Liver (tissue), 9 donors: ENCODE data around the gene FAM3B. TPM values are rescaled to one million over a fixed set of nuclear protein-coding genes. Genes with fewer than 3 reads are reported as not detected.

Experiments
- DNase-seq: peaks from one replicate; pipeline ENCODE4 v3.0.0-alpha.2; 2017; ENCODE audit warnings: low spot score
- H3K27ac ChIP-seq, 2 donors: one replicate each; pipeline ENCODE4 v1.7.0; 2013; ENCODE audit warnings: inconsistent platforms in 2 of 2, low read length in 2 of 2, control low read depth in 1 of 2, low read depth in 1 of 2, mild to moderate bottlenecking in 1 of 2
- H3K27me3 ChIP-seq, 4 donors: one replicate each; pipeline versions ENCODE4 v1.6.1 to v1.7.0; 2013; ENCODE audit warnings: low read length in 3 of 4, inconsistent platforms in 1 of 4, mild to moderate bottlenecking in 1 of 4, moderate library complexity in 1 of 4; ENCODE audit not compliant: control insufficient read depth in 4 of 4, insufficient read depth in 4 of 4
- H3K36me3 ChIP-seq, 4 donors: one replicate each; pipeline versions ENCODE4 v1.6.1 to v1.7.0; 2013; ENCODE audit warnings: low read length in 3 of 4, mild to moderate bottlenecking in 3 of 4, low read depth in 1 of 4, moderate library complexity in 1 of 4; ENCODE audit not compliant: control insufficient read depth in 4 of 4, insufficient read depth in 3 of 4
- H3K4me1 ChIP-seq, 4 donors: one replicate each; pipeline versions ENCODE4 v1.6.1 to v1.7.0; 2013; ENCODE audit warnings: low read length in 3 of 4, mild to moderate bottlenecking in 3 of 4, moderate library complexity in 1 of 4; ENCODE audit not compliant: control insufficient read depth in 4 of 4, insufficient read depth in 4 of 4
- H3K4me3 ChIP-seq, 3 donors: one replicate each; pipeline versions ENCODE4 v1.6.1 to v1.7.0; 2013; ENCODE audit warnings: low read length in 3 of 3, control low read depth in 1 of 3, low read depth in 1 of 3, mild to moderate bottlenecking in 1 of 3
- H3K9ac ChIP-seq, 2 donors: one replicate each; pipeline ENCODE4 v1.7.0; 2013; ENCODE audit warnings: low read length in 2 of 2, mild to moderate bottlenecking in 2 of 2, moderate library complexity in 2 of 2, control low read depth in 1 of 2, low read depth in 1 of 2
- H3K9me3 ChIP-seq, 4 donors: one replicate each; pipeline versions ENCODE4 v1.6.1 to v1.7.0; 2013; ENCODE audit warnings: low read length in 3 of 4; ENCODE audit not compliant: control insufficient read depth in 4 of 4
- EGR1 ChIP-seq, 2 donors: IDR thresholded peaks; 2 replicates each; pipeline ENCODE4 v1.6.1; 2016 to 2018; ENCODE audit warnings: antibody characterized with exemption in 2 of 2, low read depth in 2 of 2
- FOXA1 ChIP-seq: IDR thresholded peaks from 2 replicates; pipeline ENCODE4 v1.6.1; 2016; ENCODE audit warnings: antibody characterized with exemption
- FOXA2 ChIP-seq: IDR thresholded peaks from 2 replicates; pipeline ENCODE4 v1.6.1; 2016; ENCODE audit warnings: antibody characterized with exemption
- GABPA ChIP-seq, 2 donors: IDR thresholded peaks in 1 of 2; conservative IDR thresholded peaks in 1 of 2; 2 replicates each; pipeline ENCODE4 v1.6.1; 2016; ENCODE audit warnings: antibody characterized with exemption in 2 of 2, mild to moderate bottlenecking in 1 of 2, moderate library complexity in 1 of 2
- HNF4A ChIP-seq, 2 donors: conservative IDR thresholded peaks; 2 replicates each; pipeline ENCODE4 v1.6.1; 2016; ENCODE audit warnings: antibody characterized with exemption in 2 of 2, mild to moderate bottlenecking in 2 of 2
- HNF4G ChIP-seq: IDR thresholded peaks from 2 replicates; pipeline ENCODE4 v1.6.1; 2016; ENCODE audit warnings: antibody characterized with exemption
- JUND ChIP-seq, 2 donors: IDR thresholded peaks; 2 replicates each; pipeline ENCODE4 v1.6.1; 2016; ENCODE audit warnings: antibody characterized with exemption in 2 of 2
- NR2F2 ChIP-seq: IDR thresholded peaks from 2 replicates; pipeline ENCODE4 v1.6.1; 2016; ENCODE audit warnings: antibody characterized with exemption
- RAD21 ChIP-seq, 2 donors: IDR thresholded peaks; 2 replicates each; pipeline ENCODE4 v1.6.1; 2016; ENCODE audit warnings: antibody characterized with exemption in 2 of 2, mild to moderate bottlenecking in 2 of 2
- RXRA ChIP-seq, 2 donors: IDR thresholded peaks; 2 replicates each; pipeline ENCODE4 v1.6.1; 2017 to 2018; ENCODE audit warnings: antibody characterized with exemption in 2 of 2, mild to moderate bottlenecking in 1 of 2
- SP1 ChIP-seq: IDR thresholded peaks from 2 replicates; pipeline ENCODE4 v1.6.1; 2018; ENCODE audit warnings: antibody characterized with exemption, mild to moderate bottlenecking
- TAF1 ChIP-seq: conservative IDR thresholded peaks from 2 replicates; pipeline ENCODE4 v1.6.1; 2016; ENCODE audit warnings: antibody characterized with exemption, mild to moderate bottlenecking
- YY1 ChIP-seq: IDR thresholded peaks from 2 replicates; pipeline ENCODE4 v1.6.1; 2016; ENCODE audit warnings: antibody characterized with exemption, mild to moderate bottlenecking
- WGBS: extraction: QIAGEN DNeasy Blood & Tissue Kit; methylation state at CpG from one replicate; pipeline ENCODE4 v1.1.7; 2013; 5-methylcytosine and 5-hydroxymethylcytosine counted together
- polyA plus RNA-seq, 2 donors: library from polyadenylated mRNA; stranded (reverse) in 1 of 2; unstranded in 1 of 2; fragments of 200-250 nt in 1 of 2; fragments of >200 nt in 1 of 2; fragmentation: Nextera tagmentation in 1 of 2; extraction: Ambion mirVana in 1 of 2; gene quantifications; one replicate each; pipeline versions ENCODE4 v1.2.1 to v1.2.3, GENCODE V29; 2013 to 2015
- total RNA-seq, 2 donors: library from RNA; depleted of rRNA; stranded (reverse); fragments of >200 nt; gene quantifications; one replicate each; pipeline ENCODE4 v1.2.3, GENCODE V29; 2014
- TF ChIP-seq, protein P1 (sequence below): fragments of 150-350 bp; IDR thresholded peaks from 2 replicates; pipeline ENCODE4 v1.5.1; 2017; ENCODE audit warnings: improper control_type of control experiment, low read depth, low read length; ENCODE audit not compliant: missing input control
- TF ChIP-seq, protein P2 (sequence below): IDR thresholded peaks from 2 replicates; pipeline ENCODE4 v1.6.1; 2016; ENCODE audit warnings: antibody characterized with exemption, mild to moderate bottlenecking
- TF ChIP-seq, protein P3 (sequence below): IDR thresholded peaks from 2 replicates; pipeline ENCODE4 v1.6.1; 2016; ENCODE audit warnings: antibody characterized with exemption
- TF ChIP-seq, protein P4 (sequence below): IDR thresholded peaks from 2 replicates; pipeline ENCODE4 v1.6.1; 2016; ENCODE audit warnings: antibody characterized with exemption
- TF ChIP-seq, protein P5 (sequence below): IDR thresholded peaks from 2 replicates; pipeline ENCODE4 v1.6.1; 2016; ENCODE audit warnings: antibody characterized with exemption
- donor health status: healthy.
- donor health status: healthy.
- donor health status: healthy.
- donor health status: healthy.
- donor health status: healthy.

The FAM3B gene
- total and polyA plus RNA-seq, 4 donors = 0.72 to 18.2 (median 3.4) TPM

DNA sequence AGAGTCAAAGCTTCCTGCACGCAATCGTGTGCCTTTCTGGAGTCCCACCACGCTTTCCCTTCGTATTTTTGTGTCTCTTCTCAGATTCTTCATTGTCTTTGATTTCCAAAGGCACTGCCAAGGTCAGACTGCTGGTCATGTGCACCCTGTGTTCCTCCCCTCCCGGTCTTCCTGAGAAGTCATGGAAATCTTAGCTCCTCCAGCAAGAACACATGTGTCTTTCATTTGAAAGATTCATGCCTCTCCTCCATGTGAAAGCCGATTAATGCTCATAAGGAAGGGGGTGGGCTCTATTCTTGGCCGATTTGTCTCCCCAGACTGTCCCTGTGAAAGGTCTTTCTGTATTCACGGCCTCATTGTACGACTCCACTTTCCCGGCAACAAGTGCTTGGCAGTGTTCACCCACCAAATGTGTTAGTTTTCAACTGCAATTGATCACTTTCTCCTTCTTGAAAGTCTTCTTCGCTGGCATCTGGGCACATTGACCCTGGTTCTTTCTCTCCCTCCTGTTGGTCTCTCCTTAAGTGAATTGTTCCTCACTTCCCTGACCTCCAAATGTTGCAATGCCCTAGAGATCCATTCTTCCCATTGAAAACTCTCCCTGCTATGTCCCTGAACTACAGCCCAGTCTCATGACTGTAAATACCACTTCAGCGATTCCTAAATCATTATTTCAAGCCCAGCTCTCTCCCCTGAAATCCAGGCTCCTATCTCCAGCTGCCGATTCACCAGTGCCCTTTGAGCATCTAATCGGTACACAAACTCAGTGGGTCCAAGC lies 70.6 kb downstream of the FAM3B start:
- WGBS = 91% methylated on average over 14 of the region's 14 CpGs
- no peak overlapping the region for H3K4me3 ChIP-seq
- H3K36me3 ChIP-seq = peaks cover 0 to 4% (median 0%) of the 10 kb centered on the region in 4 donors
- no peak overlapping the region for H3K27ac ChIP-seq
- H3K4me1 ChIP-seq = no peaks in the 10 kb centered on the region
- H3K9ac ChIP-seq = no peak overlapping the region
- TF ChIP-seq, protein P1, sequence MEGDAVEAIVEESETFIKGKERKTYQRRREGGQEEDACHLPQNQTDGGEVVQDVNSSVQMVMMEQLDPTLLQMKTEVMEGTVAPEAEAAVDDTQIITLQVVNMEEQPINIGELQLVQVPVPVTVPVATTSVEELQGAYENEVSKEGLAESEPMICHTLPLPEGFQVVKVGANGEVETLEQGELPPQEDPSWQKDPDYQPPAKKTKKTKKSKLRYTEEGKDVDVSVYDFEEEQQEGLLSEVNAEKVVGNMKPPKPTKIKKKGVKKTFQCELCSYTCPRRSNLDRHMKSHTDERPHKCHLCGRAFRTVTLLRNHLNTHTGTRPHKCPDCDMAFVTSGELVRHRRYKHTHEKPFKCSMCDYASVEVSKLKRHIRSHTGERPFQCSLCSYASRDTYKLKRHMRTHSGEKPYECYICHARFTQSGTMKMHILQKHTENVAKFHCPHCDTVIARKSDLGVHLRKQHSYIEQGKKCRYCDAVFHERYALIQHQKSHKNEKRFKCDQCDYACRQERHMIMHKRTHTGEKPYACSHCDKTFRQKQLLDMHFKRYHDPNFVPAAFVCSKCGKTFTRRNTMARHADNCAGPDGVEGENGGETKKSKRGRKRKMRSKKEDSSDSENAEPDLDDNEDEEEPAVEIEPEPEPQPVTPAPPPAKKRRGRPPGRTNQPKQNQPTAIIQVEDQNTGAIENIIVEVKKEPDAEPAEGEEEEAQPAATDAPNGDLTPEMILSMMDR = no peak
- TF ChIP-seq, protein P2, sequence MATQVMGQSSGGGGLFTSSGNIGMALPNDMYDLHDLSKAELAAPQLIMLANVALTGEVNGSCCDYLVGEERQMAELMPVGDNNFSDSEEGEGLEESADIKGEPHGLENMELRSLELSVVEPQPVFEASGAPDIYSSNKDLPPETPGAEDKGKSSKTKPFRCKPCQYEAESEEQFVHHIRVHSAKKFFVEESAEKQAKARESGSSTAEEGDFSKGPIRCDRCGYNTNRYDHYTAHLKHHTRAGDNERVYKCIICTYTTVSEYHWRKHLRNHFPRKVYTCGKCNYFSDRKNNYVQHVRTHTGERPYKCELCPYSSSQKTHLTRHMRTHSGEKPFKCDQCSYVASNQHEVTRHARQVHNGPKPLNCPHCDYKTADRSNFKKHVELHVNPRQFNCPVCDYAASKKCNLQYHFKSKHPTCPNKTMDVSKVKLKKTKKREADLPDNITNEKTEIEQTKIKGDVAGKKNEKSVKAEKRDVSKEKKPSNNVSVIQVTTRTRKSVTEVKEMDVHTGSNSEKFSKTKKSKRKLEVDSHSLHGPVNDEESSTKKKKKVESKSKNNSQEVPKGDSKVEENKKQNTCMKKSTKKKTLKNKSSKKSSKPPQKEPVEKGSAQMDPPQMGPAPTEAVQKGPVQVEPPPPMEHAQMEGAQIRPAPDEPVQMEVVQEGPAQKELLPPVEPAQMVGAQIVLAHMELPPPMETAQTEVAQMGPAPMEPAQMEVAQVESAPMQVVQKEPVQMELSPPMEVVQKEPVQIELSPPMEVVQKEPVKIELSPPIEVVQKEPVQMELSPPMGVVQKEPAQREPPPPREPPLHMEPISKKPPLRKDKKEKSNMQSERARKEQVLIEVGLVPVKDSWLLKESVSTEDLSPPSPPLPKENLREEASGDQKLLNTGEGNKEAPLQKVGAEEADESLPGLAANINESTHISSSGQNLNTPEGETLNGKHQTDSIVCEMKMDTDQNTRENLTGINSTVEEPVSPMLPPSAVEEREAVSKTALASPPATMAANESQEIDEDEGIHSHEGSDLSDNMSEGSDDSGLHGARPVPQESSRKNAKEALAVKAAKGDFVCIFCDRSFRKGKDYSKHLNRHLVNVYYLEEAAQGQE = no peak
- no peaks in the 10 kb centered on the region for H3K9me3 ChIP-seq
- peaks cover 0 to 3% (median 0%) of the 10 kb centered on the region in 4 donors for H3K27me3 ChIP-seq
- DNase-seq = no peak

DNA sequence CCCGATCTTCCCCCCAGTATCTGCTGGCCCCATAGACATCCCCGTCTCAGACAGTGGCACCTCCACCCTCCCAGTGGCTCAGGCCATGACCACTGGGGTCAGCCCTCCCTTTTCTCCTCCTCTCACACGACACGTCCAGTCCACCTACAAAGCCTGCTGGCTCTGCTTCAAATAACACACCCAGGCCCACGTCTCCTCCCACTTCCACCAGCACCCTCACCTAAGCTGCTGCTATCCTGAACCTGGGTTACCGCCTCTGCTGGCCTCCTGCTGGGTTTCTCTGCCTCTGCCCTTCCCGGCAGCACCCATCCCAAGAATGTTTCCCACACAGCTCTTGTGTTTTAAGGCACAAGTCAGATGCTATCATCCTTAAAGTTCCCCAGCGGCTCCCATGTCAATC lies 71.2 kb downstream of the FAM3B start:
- Histone ChIP-seq H3K9me3 (no peaks in the 10 kb centered on the region), H3K27me3 (peaks cover 0 to 3% (median 0%) of the 10 kb centered on the region in 4 donors), H3K36me3 (peaks cover 0 to 4% (median 0%) of the 10 kb centered on the region in 4 donors), H3K27ac (no peak overlapping the region), H3K4me3 (no peak overlapping the region), H3K9ac (no peak overlapping the region), H3K4me1 (no peaks in the 10 kb centered on the region)
- 84% methylated on average over 8 of the region's 8 CpGs for WGBS
- TF ChIP-seq YY1 (no peak), TAF1 (no peak), RXRA (IDR thresholded peaks at IDR 0.05) (no peak), EGR1 (IDR thresholded peaks at IDR 0.05; ENCODE audit: low read depth in 2 of 2) (no peak), GABPA (IDR thresholded peaks at IDR 0.05 in 1 of 2, conservative IDR thresholded peaks at IDR 0.05 in 1 of 2) (no peak), JUND (IDR thresholded peaks at IDR 0.05) (no peak), FOXA2 (no peak), NR2F2 (no peak), FOXA1 (no peak), HNF4G (no peak), SP1 (no peak), RAD21 (IDR thresholded peaks at IDR 0.05) (no peak), HNF4A (conservative IDR thresholded peaks at IDR 0.05) (no peak)
- TF ChIP-seq, protein P1 = no peak
- TF ChIP-seq, protein P3, sequence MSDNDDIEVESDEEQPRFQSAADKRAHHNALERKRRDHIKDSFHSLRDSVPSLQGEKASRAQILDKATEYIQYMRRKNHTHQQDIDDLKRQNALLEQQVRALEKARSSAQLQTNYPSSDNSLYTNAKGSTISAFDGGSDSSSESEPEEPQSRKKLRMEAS = no peak
- TF ChIP-seq, protein P4, sequence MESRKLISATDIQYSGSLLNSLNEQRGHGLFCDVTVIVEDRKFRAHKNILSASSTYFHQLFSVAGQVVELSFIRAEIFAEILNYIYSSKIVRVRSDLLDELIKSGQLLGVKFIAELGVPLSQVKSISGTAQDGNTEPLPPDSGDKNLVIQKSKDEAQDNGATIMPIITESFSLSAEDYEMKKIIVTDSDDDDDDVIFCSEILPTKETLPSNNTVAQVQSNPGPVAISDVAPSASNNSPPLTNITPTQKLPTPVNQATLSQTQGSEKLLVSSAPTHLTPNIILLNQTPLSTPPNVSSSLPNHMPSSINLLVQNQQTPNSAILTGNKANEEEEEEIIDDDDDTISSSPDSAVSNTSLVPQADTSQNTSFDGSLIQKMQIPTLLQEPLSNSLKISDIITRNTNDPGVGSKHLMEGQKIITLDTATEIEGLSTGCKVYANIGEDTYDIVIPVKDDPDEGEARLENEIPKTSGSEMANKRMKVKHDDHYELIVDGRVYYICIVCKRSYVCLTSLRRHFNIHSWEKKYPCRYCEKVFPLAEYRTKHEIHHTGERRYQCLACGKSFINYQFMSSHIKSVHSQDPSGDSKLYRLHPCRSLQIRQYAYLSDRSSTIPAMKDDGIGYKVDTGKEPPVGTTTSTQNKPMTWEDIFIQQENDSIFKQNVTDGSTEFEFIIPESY = no peak
- TF ChIP-seq, protein P2 = no peak
- TF ChIP-seq, protein P5, sequence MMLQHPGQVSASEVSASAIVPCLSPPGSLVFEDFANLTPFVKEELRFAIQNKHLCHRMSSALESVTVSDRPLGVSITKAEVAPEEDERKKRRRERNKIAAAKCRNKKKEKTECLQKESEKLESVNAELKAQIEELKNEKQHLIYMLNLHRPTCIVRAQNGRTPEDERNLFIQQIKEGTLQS = no peak
- no peak for DNase-seq
